SK-N-DZ (cell line): ENCODE data around the gene GK2.

Experiments
- DNase-seq: peaks from one replicate; pipeline ENCODE4 v3.0.0-alpha.2; 2015; ENCODE audit warnings: low spot score

GK2 gene

GRCh38 chr4:79385641-79386040 lies 22.4 kb downstream of the GK2 start:
- DNase-seq = no peak

DNA sequence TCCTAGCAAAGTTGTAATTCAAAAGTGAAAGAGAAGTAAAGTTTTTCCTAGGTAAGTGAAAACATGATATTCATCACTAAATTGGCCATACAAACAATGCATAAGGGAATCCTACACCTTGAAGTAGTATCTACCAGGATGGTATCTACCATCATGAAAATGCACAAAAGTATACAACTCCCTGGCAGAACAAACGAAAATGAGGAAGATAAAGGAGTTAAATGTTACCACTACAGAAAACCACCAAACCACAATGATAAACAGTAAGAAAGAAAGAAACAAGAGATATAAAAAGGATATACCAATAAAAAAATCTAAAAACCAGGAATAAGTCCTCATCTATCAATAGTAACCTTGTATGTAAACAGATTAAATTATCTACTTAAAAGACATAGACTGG lies 26.9 kb downstream of the GK2 start:
- no peak for DNase-seq

GRCh38 chr4:79370026-79370425 lies 38.0 kb downstream of the GK2 start:
- DNase-seq = no peak

DNA sequence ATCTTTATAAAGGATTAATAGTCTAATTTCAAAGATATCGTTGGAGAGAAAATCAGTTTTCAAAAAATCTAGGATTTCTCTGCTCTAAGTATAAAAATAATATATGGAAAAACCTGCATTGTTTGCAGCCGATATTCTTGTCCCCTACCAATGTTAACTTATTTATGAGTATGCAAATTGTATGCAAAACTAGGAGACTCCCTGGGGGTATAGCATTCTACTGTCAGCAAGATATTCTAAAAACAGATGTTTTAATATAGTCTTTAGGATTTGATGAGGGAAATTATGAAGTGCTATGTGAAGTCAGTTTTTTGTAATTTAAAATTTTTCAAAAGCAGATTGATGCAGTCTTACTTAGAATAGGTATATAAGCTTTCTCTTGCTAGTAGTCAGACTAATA lies 40.9 kb downstream of the GK2 start:
- no peak for DNase-seq

DNA sequence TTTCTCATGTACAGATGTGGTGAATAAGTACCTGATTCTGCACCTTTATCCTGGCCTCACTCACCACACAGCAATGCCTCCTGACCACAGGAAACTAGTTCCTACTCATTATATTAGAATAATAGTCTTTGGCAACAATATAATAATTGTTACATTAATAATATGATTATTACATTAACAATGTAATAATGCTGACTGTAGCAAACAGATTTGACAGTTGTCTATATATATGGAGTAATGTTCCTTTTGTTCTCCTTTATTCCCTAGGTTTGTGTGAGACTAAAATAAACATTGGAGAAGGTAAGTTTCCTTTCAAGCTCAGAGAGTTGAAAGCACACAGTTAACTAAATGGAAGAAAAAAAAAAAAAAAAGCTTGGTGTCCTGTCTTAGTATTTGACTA lies 41.6 kb downstream of the GK2 start:
- no peak for DNase-seq

GRCh38 chr4:79364061-79364460 lies 44.0 kb downstream of the GK2 start:
- DNase-seq = peak; percentile 17

GRCh38 chr4:79362626-79363025 lies 45.4 kb downstream of the GK2 start:
- no peak for DNase-seq

GRCh38 chr4:79360006-79360405 lies 48.0 kb downstream of the GK2 start:
- DNase-seq = no peak

DNA sequence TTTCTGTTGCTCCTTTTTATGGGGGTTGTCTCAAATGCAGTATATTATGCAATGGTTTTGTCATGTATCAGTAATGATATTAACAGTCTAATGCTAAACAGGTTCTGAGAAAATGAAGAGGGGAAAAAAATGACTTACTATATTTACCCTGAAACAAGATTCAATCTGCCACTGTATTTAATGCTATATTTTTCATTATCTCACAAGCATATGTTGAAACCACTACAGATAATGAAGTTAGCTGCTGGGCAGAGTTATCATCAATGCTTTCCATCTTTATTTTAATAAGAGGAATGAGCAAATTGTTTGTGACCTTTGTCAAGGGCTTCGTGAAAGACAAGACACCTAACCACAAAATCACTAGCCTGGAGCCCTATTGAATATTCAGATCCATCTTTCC lies 49.6 kb downstream of the GK2 start:
- peak; percentile 68 for DNase-seq

DNA sequence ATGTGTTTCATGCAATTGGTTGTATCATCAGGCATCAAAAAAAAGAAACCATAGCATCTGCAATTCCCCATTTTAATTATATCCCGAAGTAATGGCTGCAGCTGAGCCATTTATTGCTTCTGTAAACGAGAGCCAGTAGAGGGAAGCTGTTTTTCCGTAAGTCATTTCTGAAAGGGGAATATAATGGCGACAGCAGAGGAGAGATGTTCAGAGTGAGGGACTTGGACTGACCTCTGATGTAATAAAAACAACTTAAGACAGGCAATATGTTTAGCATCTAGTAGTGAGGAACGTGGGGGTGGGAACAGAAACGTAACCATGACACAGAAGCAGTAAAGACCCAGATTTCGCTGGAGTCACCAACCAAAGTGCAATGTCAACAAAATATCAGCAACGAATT lies 50.7 kb downstream of the GK2 start:
- peak; percentile 83 for DNase-seq
